ENCODE measurements around the gene CALY.

Gene CALY

DNA sequence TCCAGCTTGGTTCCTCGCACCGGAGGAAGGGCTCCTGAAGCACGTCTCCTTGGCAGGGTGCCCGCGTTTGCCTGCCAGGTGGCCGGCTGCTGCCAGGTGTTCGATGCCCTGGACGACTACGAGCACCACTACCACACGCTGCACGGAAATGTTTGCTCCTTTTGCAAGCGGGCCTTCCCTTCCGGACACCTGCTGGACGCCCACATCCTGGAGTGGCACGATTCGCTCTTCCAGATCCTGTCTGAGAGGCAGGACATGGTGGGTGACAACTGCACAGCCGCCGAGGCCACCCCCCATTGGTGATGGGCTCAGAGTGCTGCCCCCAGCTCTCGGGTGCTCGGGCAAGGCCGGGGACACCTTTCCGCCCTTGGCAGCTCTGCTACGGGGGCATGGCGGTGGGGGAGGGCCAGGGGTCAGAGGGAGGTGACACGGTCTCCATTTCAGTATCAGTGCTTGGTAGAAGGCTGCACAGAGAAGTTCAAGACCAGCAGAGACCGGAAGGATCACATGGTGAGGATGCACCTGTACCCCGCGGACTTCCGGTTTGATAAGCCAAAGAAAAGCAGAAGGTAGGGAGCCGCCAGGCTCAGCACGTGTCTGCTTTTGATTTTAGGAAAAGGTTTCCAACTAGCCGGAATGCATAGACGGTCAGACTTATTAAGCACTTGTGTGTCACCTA is 26.8 kb downstream of the CALY start:
- no peak for DNase-seq

- no peak for DNase-seq
These were observed 27.5 kb downstream of the CALY start for GRCh38 chr10:133309100-133309719.

DNA sequence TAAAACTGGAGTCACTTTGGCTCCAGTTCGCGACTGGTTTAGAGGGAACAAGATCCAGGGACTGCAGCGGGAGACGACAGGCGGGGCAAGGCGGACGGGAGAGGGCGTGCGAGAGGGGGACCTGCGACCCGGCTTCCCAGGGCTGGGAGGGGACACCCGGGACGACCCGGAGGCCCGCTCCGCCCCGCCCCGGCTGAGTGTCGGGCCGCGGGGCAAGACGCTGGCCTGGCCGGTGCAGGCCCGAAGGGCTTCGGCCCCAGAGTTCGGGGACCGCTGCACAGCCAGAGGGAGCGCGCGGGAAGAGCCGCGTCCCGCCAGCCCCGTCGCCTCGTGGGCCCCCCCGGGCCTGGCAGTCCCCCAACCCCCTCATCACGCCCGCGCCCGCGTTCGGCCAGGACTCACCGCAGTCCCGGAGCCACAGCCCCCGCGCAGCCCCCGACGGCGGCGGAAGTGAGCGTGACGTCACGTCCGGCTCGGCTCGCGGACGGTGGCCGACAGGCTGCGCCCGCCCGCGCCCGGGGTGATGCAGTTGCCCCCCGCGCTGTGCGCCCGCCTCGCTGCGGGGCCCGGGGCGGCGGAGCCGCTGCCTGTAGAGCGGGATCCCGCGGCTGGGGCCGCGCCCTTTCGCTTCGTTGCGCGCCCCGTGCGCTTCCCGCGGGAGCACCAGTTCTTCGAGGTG is 28.1 kb downstream of the CALY start, which contains the start of the genes TUBGCP2 and ZNF511:
Gene TUBGCP2, minus strand, starts transcription at position 452 of the 679 bp plus-strand sequence. CDS start 5,931 bp downstream, outside the sequence.
Gene ZNF511, plus strand, starts transcription at position 494 of the 679 bp plus-strand sequence. Its CDS starts 30 bp downstream, at position 524.
- DNase-seq = no peak

GRCh38 chr10:133307776-133308420 is 28.8 kb downstream of the CALY start:
- no peak for DNase-seq

- no peak for DNase-seq
These were observed 29.7 kb downstream of the CALY start for GRCh38 chr10:133306941-133307379.

DNA sequence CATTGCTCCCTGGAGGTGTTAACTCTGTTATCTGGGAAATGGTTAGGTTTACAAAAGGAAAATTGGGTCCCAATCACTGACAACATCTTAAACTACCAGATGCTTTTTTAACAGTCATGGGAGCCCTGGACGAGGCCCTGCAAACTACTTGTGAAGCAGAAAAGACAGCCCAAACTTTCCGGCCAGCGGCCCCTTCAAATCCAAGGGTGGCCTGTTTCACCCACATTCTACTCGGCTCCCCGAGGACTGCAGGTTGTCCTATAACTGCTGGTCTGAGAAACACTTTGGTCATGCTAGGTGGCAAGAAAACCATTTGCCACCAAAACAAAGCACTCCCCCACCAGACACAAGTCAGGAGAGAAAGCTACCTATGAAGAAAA is 30.6 kb downstream of the CALY start:
- no peak for DNase-seq

DNA sequence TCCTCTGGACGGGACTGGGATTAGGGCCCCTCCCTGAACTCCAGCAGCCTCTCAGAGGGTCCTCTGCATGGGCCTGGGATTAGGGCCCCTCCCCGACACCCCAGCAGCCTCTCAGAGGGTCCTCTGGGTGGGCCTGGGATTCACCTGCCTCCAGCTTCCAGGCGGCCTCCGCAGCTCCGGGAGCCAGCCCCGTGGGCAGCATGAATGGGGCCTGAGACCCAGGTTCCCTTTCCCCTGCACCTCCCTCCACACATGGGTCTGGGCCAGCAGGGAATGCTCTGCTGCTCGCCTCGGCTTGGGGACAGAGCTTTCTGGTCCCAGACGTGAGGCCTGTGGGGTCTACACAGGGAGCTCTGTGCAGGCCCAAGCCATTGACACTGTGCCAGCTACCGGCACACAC is 33.5 kb downstream of the CALY start:
- no peak for DNase-seq

DNA sequence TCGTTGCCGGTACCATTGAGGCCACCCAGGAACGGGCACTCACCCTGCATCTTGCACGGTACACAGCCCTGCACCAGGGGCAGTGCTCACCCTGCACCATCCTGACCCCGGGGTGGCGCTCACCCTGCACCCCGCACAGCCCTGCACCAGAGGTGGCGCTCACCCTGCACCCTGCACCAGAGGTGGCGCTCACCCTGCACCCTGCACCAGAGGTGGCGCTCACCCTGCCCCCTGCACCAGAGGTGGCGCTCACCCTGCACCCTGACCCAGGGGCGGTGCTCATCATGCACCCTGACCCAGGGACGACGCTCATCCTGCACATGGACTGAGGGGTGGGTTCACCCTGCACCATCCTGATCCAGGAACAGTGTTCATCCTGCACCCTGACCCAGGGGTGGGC is 34.5 kb downstream of the CALY start:
- DNase-seq = no peak

DNA sequence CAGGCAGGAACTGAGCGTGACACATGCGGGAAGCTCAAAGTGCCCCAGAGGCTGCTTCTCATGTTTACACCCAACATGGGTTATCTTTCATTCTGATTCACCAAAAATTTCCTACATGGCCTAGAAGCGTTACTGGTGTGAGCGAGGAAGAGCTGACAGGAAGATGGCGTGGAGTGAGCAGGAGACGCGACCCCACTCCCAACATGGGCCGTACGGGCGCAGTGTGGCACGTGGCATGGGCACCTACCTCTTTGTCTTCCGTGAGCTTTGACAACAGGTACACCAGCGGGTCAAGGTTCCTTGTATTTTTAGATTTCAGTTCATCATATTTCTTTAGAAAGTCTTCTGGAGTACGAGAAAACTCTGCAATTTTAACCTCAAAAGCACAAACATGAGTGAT is 37.0 kb downstream of the CALY start:
- DNase-seq = no peak

DNA sequence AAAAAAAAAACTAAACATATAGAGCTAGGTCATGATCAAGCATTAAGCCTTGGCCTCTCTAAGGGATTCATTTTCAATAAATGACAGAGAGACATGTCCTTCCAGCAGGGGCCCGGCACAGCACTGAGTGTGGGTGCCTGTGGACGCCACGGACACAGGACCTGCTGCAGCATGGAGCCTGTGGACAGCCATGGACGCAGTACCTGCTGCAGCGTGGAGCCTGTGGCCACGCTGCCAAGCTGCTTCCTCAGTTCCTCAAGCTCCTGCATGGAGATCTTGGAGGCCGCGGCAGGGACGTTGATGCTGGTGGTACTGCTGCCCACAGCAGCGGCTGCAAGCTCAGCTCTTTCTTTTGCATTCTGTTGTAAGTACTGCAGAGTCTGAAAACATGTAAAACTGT is 37.5 kb downstream of the CALY start:
- DNase-seq = no peak

- DNase-seq = no peak
These were observed 38.2 kb downstream of the CALY start for GRCh38 chr10:133298466-133298865.

DNA sequence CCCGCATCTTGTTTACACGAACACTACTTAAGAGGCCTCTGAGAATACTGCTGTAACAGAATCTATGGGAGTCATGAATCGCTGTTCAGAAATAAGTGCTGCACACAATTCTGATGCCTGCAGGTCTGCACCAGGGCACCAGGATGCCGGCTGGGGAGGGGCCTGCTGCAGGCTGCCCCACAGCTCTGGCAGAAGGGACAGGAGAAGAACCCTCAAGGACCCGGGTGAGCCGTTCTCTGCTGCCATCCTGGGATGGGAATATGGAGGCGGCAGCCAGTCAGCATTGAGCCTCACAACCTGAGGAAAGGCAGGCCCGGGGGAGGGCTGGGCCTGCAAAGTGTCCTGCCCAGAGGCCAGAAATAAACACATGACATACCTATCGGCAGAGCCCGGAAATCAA is 39.2 kb downstream of the CALY start:
- no peak for DNase-seq

DNA sequence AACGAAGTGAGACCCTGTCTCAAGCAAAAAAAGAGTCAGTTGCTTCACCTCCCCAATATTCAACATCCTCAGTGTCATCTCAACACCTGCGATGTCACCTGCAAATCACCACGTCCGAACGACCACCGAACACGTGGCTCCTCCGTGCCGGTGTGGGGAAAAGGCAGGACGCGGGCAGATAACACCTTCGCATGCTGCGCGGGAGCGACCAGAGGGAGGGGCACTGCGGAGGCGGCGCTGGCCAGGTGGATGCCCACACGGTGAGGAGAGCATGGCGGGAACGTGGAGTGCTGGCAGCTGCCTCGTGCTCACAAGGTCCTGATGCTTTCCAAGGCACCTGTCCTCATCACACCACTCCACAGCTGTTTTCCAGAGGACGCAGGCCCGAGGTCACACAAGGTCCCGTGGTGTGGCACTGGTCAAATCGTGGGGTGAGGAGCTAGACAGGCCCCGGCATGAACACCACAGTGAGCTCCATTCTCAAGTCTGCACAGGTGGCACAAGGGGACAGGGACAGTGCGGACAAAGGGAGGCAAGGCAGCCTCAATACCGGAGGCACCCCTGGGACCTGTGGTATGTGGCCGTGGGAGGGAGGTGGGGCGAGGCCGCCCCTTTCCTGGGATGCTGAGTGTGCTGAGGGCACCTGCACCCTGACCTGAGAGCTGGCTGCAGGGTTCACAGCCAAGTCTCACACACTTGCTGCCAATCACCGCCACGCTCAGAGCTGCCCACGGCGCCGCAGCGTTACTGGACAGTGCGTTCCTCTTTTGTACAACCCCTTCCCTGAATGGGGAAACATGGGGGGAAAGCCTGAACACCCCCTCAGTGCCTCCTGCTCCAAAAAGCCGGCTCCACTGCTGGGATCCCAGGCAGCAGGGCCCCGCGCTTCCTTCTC is 41.0 kb downstream of the CALY start:
- DNase-seq = no peak

GRCh38 chr10:133294189-133294588 is 42.5 kb downstream of the CALY start:
- DNase-seq = no peak

- DNase-seq = no peak
These were observed 42.9 kb downstream of the CALY start for GRCh38 chr10:133293810-133294119.

DNA sequence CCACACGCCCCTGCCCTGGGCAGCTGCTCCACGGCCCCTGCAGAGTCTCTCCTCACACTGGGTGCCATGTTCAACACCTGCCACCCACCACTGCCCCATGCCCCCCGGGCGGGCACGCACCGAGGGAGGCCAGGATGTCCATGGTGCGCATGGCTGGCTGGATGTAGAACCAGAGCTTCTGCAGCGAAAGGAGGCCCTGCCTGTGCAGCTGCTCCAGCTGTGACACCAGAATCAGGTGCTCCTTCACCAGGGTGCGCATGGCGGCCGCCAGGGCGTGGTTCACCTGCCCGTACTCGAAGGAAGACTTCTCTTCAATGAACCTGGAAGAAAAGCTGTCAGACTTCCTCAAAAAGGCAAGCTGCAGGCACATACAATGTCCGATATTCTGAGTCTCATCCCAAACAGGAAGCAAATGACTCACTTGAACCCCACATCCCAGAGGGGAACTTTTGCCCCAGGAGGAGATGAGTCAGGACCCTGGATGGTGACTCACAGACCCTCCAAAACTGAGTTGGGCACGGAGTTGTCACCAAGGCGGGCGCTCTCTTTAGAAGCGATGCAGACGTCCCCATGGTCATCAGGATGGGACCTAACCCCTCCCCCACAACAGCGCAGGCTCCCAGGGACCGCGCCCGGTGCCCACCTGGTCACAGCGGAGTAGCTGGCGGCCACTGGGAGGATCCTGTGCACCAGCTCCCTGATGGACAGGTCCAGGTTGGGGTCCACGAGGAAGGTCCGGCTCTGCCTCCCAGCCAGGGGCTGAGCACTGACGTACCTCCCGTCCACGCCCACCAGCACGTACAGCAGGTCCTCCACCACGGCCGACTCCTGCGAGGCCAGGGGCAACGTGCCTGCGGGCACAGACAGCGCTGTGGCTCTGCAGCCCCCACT is 43.5 kb downstream of the CALY start:
- no peak for DNase-seq

- DNase-seq = no peak
These were observed 46.9 kb downstream of the CALY start for GRCh38 chr10:133289761-133290160.

DNA sequence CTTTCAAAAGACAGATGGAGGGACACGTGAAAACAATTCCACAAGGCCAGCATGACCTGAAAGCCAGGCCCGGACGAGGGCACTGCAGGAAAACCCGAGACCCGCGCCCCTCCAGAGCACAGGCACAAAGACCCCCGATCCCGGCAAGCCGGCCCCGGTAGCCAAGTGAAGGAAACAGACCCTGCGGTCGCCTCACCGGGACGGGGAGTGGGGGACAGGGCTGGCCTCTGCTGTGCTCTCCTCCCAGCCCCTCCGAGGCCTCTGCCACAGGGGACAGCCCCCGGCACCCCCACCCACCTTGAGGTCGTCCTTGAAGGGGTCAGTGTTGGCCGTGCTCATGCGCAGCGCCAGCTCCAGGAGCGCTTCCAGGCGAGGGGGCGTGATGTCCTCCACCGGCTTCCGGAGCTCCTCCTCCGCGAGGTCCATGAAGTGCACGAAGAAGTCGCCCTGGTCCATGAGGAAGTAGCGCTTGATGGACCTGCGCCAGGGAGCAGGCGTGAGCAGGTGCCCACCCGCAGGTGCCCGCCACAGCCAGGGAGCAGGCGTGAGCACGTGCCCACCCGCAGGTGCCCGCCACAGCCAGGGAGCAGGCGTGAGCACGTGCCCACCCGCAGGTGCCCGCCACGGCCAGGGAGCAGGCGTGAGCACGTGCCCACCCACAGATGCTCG is 48.7 kb downstream of the CALY start:
- no peak for DNase-seq

DNA sequence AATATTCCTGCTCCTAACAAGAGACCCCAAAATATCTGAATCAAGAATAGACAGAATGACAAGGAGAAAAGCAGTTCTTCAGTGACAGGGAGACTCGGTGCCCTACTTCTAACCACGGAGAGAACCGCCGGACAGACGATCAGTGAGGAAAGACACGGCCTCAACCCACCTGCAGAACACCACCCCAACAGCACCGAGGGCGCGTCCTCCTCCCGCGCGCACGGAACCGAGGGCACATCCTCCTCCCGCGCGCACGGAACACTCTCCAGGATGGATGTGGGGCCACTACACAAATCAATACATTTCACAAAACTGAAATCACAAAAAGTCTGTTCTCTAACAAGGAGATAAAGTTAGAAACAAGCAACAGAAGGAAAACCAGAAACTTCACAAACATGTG is 50.3 kb downstream of the CALY start:
- DNase-seq = no peak

- DNase-seq = no peak
These were observed 51.5 kb downstream of the CALY start for GRCh38 chr10:133285217-133285616.

DNA sequence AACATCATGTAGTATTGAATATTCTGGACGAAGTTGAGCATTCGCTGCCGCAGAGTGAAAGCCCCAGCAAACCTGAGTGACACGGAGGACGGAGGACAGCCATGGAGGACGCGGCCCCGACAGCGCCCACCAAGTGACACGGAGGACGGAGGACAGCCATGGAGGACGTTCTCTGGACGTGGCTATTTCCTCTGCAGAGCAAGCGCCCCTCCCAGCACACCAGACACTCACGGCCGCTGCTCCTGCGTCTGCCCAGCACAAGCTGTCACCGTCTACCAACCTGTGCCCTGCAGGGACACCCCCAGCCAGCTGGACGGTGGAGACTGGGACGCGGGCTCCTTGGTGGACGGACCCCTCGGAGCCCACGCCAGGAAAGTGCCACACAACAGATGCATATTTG is 52.8 kb downstream of the CALY start:
- DNase-seq = no peak
